BJ (cell line): ENCODE data around the gene RFTN2. TPM values are rescaled to one million over a fixed set of nuclear protein-coding genes. Genes with fewer than 3 reads are reported as not detected.

Experiments used
- CTCF ChIA-PET: fragments of 350-600 bp; formaldehyde crosslinking; extraction: SDS; loops from one replicate; lab custom pipeline; 2021; ENCODE audit warnings: antibody characterized with exemption, inconsistent platforms; lab: Yijun Ruan, JAX
- POLR2A ChIA-PET: fragments of 300-600 bp; sonication (Branson Sonifier 250); formaldehyde crosslinking; extraction: SDS; loops from one replicate; lab custom pipeline; 2021; ENCODE audit warnings: antibody characterized with exemption; lab: Charles Lee
- DNase-seq: peaks from one replicate; pipeline ENCODE4 v3.0.0-alpha.2; 2011; ENCODE audit warnings: low read depth
- H3K27me3 ChIP-seq: 2 replicates; pipeline ENCODE4 v1.6.0; 2011; ENCODE audit warnings: low read length; ENCODE audit not compliant: control insufficient read depth, insufficient read depth
- H3K36me3 ChIP-seq: 2 replicates; pipeline ENCODE4 v1.5.1; 2011; ENCODE audit warnings: low read length; ENCODE audit not compliant: control insufficient read depth, insufficient read depth
- H3K4me3 ChIP-seq: 2 replicates; pipeline ENCODE4 v1.5.1; 2011; ENCODE audit warnings: low read depth, mild to moderate bottlenecking, control low read depth, low read length
- CTCF ChIP-seq: IDR thresholded peaks from 2 replicates; pipeline ENCODE4 v1.5.1; 2011; ENCODE audit warnings: low read depth, mild to moderate bottlenecking, control low read depth, inconsistent platforms, low read length, moderate library complexity; ENCODE audit not compliant: insufficient read depth
- polyA plus RNA-seq: library from polyadenylated mRNA; depleted of rRNA; stranded (reverse); fragments of >200 nt; gene quantifications from 2 replicates; pipeline ENCODE4 v1.2.3, GENCODE V29; 2011; rRNA removed
- small RNA-seq: library from RNA; depleted of rRNA; stranded (forward); fragments of <200 nt; gene quantifications from one replicate; pipeline ENCODE3, GENCODE V24; 2012; ENCODE audit warnings: low replicate concordance, low read depth; ENCODE audit not compliant: insufficient read length

The RFTN2 gene
- polyA plus RNA-seq, 1 experiment: 0.16 TPM

- Histone ChIP-seq H3K27me3 (no peaks in the 10 kb centered on the region), H3K4me3 (no peak overlapping the region), H3K36me3 (peaks cover 5% of the 10 kb centered on the region; the same call in 1 of the 2 replicates)
- DNase-seq: no peak
- CTCF ChIA-PET: no interaction called here
- POLR2A ChIA-PET: no interaction called here
- no peak for TF ChIP-seq CTCF
Measured at GRCh38 chr2:197543206-197543605, 132.2 kb downstream of the RFTN2 start.

- H3K36me3 ChIP-seq: peaks cover 6% of the 10 kb centered on the region
- no peak for TF ChIP-seq CTCF
- ChIA-PET POLR2A (no interaction called here), CTCF (no interaction called here)
- no peak overlapping the region for H3K4me3 ChIP-seq
- no peak for DNase-seq
- no peaks in the 10 kb centered on the region for H3K27me3 ChIP-seq
Measured at GRCh38 chr2:197539734-197540133, 135.7 kb downstream of the RFTN2 start.

GRCh38 chr2:197538412-197538811, 137.0 kb downstream of the RFTN2 start:
- TF ChIP-seq CTCF: no peak
- H3K4me3 ChIP-seq: no peak overlapping the region
- CTCF ChIA-PET: no interaction called here
- POLR2A ChIA-PET: no interaction called here
- no peak for DNase-seq
- H3K27me3 ChIP-seq: no peaks in the 10 kb centered on the region
- peaks cover 4% of the 10 kb centered on the region for H3K36me3 ChIP-seq

Small RNA genes within 50 kb of the gene (small RNA-seq; reads per million reads assigned to genes)
- gene AC020550.1: not detected

Other genes starting within 250 kb of the RFTN2 start
- 187 and 398 TPM in 2 replicates for gene SF3B1, start 240.6 kb downstream of the RFTN2 start, polyA plus RNA-seq
- 1.7 and 4.4 TPM in 2 replicates for gene COQ10B, start 222.0 kb downstream of the RFTN2 start, polyA plus RNA-seq
- 85.5 and 157 TPM in 2 replicates for gene HSPD1, start 175.7 kb downstream of the RFTN2 start, polyA plus RNA-seq
- 22.0 and 57.2 TPM in 2 replicates for gene HSPE1, start 175.2 kb downstream of the RFTN2 start, polyA plus RNA-seq
- 20.3 and 30.5 TPM in 2 replicates for gene MOB4, start 159.5 kb downstream of the RFTN2 start, polyA plus RNA-seq
- 2.3 TPM in 2 replicates for gene MARS2, start 29.8 kb upstream of the RFTN2 start, polyA plus RNA-seq
- gene BOLL, start 109.7 kb upstream of the RFTN2 start, polyA plus RNA-seq: not detected in 2 replicates
- 0.09 and 0.21 TPM in 2 replicates for gene PLCL1, start 129.0 kb upstream of the RFTN2 start, polyA plus RNA-seq